BLaER1 treated with 17β-estradiol and CSF1 and Interleukin-3, amounts not matched to agents 10 nM and 100 nM (cell line): Measurements from ENCODE around the gene CYP46A1.

Source experiments
- H3K27ac ChIP-seq, 11 experiments: shearing (Covaris generic); formaldehyde crosslinking; 2 replicates each; pipeline ENCODE4 v1.8.1; 2022
- H3K27me3 ChIP-seq, 11 experiments: shearing (Covaris generic); formaldehyde crosslinking; 2 replicates each; pipeline ENCODE4 v1.8.1; 2022
- H3K36me3 ChIP-seq, 11 experiments: shearing (Covaris generic); formaldehyde crosslinking; 2 replicates each; pipeline ENCODE4 v1.8.1; 2022
- H3K4me1 ChIP-seq, 10 experiments: shearing (Covaris generic); formaldehyde crosslinking; 2 replicates each; pipeline ENCODE4 v1.8.1; 2022
- H3K4me2 ChIP-seq, 11 experiments: shearing (Covaris generic); formaldehyde crosslinking; 2 replicates each; pipeline ENCODE4 v1.8.1; 2022
- H3K4me3 ChIP-seq, 10 experiments: shearing (Covaris generic); formaldehyde crosslinking; 2 replicates each; pipeline ENCODE4 v1.8.1; 2022
- H3K9ac ChIP-seq, 11 experiments: shearing (Covaris generic); formaldehyde crosslinking; 2 replicates each; pipeline ENCODE4 v1.8.1; 2022
- H3K9me3 ChIP-seq, 11 experiments: shearing (Covaris generic); formaldehyde crosslinking; replicated peaks in 1 of 11; 2 replicates each; pipeline ENCODE4 v1.8.1; 2022
- H4K20me1 ChIP-seq, 11 experiments: shearing (Covaris generic); formaldehyde crosslinking; 2 replicates each; pipeline ENCODE4 v1.8.1; 2022
- Cebpa-rat ChIP-seq, 11 experiments: shearing (Covaris generic); IDR thresholded peaks; 2 replicates each; pipeline ENCODE4 v1.8.1; 2022

The CYP46A1 gene

GRCh38 chr14:99686557-99687283 lies 2.6 kb downstream of the CYP46A1 start:
- Histone ChIP-seq H3K27ac (peak overlapping the region in 6 of 11 experiments; percentile 39 to 75 (median 73); a peak in 10 of 22 replicates), H3K27me3 (peaks cover 0 to 8% (median 0%) of the 10 kb centered on the region in 11 experiments; a peak in 2 of 22 replicates), H4K20me1 (no peaks in the 10 kb centered on the region), H3K9ac (peak overlapping the region in 7 of 11 experiments; percentile 10 to 63 (median 45); a peak in 6 of 22 replicates), H3K4me2 (peak overlapping the region; percentile 68 to 99 (median 87)), H3K4me1 (peaks cover 40 to 75% (median 65%) of the 10 kb centered on the region in 10 experiments), H3K36me3 (no peaks in the 10 kb centered on the region), H3K4me3 (peak overlapping the region in 2 of 10 experiments; percentile 13 to 33; a peak in 1 of 20 replicates), H3K9me3 (no peaks in the 10 kb centered on the region)
- TF ChIP-seq Cebpa-rat (IDR thresholded peaks at IDR 0.05), result 0 out of 22 replicates have a peak, but pooled peaks of 1 of the 11 experiments have one; percentile 23

- TF ChIP-seq Cebpa-rat (IDR thresholded peaks at IDR 0.05), result no peak
- Histone ChIP-seq H3K9ac (peak overlapping the region in 7 of 11 experiments; percentile 10 to 63 (median 45); a peak in 10 of 22 replicates), H3K4me2 (peak overlapping the region; percentile 68 to 99 (median 87)), H3K4me3 (peak overlapping the region in 2 of 10 experiments; percentile 13 to 33; a peak in 3 of 20 replicates), H4K20me1 (no peaks in the 10 kb centered on the region), H3K27me3 (peaks cover 0 to 8% (median 0%) of the 10 kb centered on the region in 11 experiments; a peak in 2 of 22 replicates), H3K27ac (peak overlapping the region in 8 of 11 experiments; percentile 9 to 75 (median 66); a peak in 15 of 22 replicates), H3K4me1 (peaks cover 40 to 72% (median 63%) of the 10 kb centered on the region in 10 experiments), H3K36me3 (no peaks in the 10 kb centered on the region), H3K9me3 (no peaks in the 10 kb centered on the region)
Observed at GRCh38 chr14:99687284-99688209, 3.4 kb downstream of the CYP46A1 start.

GRCh38 chr14:99688210-99688581 lies 4.1 kb downstream of the CYP46A1 start:
- Histone ChIP-seq H3K4me2 (peak overlapping the region; percentile 68 to 99 (median 87)), H3K9ac (peak overlapping the region in 5 of 11 experiments; percentile 29 to 58 (median 30); a peak in 7 of 22 replicates), H3K4me1 (peaks cover 37 to 65% (median 57%) of the 10 kb centered on the region in 10 experiments), H3K27me3 (peaks cover 0 to 8% (median 0%) of the 10 kb centered on the region in 11 experiments; a peak in 2 of 22 replicates), H3K4me3 (no peak overlapping the region), H3K27ac (peak overlapping the region in 8 of 11 experiments; percentile 6 to 75 (median 66); a peak in 13 of 22 replicates), H3K9me3 (no peaks in the 10 kb centered on the region), H3K36me3 (no peaks in the 10 kb centered on the region), H4K20me1 (no peaks in the 10 kb centered on the region)
- no peak for TF ChIP-seq Cebpa-rat (IDR thresholded peaks at IDR 0.05)

GRCh38 chr14:99688629-99689028 lies 4.5 kb downstream of the CYP46A1 start:
- H3K36me3 ChIP-seq, result no peaks in the 10 kb centered on the region
- H3K9ac ChIP-seq, result peak overlapping the region in 2 of 11 experiments; percentile 3 to 29; a peak in 1 of 22 replicates
- peaks cover 36 to 64% (median 55%) of the 10 kb centered on the region in 10 experiments for H3K4me1 ChIP-seq
- H3K4me2 ChIP-seq, result peak overlapping the region; percentile 68 to 99 (median 87)
- peaks cover 0 to 8% (median 0%) of the 10 kb centered on the region in 11 experiments; a peak in 2 of 22 replicates for H3K27me3 ChIP-seq
- TF ChIP-seq Cebpa-rat (IDR thresholded peaks at IDR 0.05), result no peak
- H3K9me3 ChIP-seq, result no peaks in the 10 kb centered on the region
- no peaks in the 10 kb centered on the region for H4K20me1 ChIP-seq
- H3K27ac ChIP-seq, result peak overlapping the region in 3 of 11 experiments; percentile 72 to 74 (median 74); a peak in 6 of 22 replicates
- no peak overlapping the region for H3K4me3 ChIP-seq

GRCh38 chr14:99689266-99690236 lies 5.5 kb downstream of the CYP46A1 start:
- H3K27me3 ChIP-seq, result peaks cover 0 to 8% (median 0%) of the 10 kb centered on the region in 11 experiments; a peak in 2 of 22 replicates
- H3K4me3 ChIP-seq, result no peak overlapping the region
- TF ChIP-seq Cebpa-rat (IDR thresholded peaks at IDR 0.05), result no peak

GRCh38 chr14:99690636-99691035 lies 6.5 kb downstream of the CYP46A1 start:
- no peak for TF ChIP-seq Cebpa-rat (IDR thresholded peaks at IDR 0.05)
- no peaks in the 10 kb centered on the region for H3K36me3 ChIP-seq

More at GRCh38 chr14:99689266-99690236, 5.5 kb downstream of the CYP46A1 start:
- Histone ChIP-seq H3K27ac (peak overlapping the region in 2 of 11 experiments; percentile 72 to 74; a peak in 1 of 22 replicates), H3K9me3 (no peaks in the 10 kb centered on the region), H3K36me3 (no peaks in the 10 kb centered on the region), H4K20me1 (no peaks in the 10 kb centered on the region), H3K4me1 (peaks cover 36 to 62% (median 53%) of the 10 kb centered on the region in 10 experiments), H3K4me2 (peak overlapping the region; percentile 38 to 99 (median 87); a peak in 20 of 22 replicates), H3K9ac (0 out of 22 replicates have a peak overlapping the region, but pooled peaks of 1 of the 11 experiments have one; percentile 29)

GRCh38 chr14:99691111-99691885 lies 7.2 kb downstream of the CYP46A1 start:
- Histone ChIP-seq H3K4me3 (no peak overlapping the region), H3K9ac (no peak overlapping the region), H3K9me3 (no peaks in the 10 kb centered on the region), H3K27me3 (no peaks in the 10 kb centered on the region), H3K4me1 (peaks cover 34 to 48% (median 38%) of the 10 kb centered on the region in 10 experiments), H3K36me3 (no peaks in the 10 kb centered on the region), H4K20me1 (no peaks in the 10 kb centered on the region), H3K4me2 (peak overlapping the region in 2 of 11 experiments; percentile 17 to 29; a peak in 1 of 22 replicates), H3K27ac (no peak overlapping the region)
- TF ChIP-seq Cebpa-rat (IDR thresholded peaks at IDR 0.05), result no peak

More at GRCh38 chr14:99690636-99691035, 6.5 kb downstream of the CYP46A1 start:
- Histone ChIP-seq H3K4me3 (no peak overlapping the region), H3K27me3 (peaks cover 0 to 4% (median 0%) of the 10 kb centered on the region in 11 experiments; a peak in 2 of 22 replicates), H3K9ac (no peak overlapping the region), H3K4me2 (peak overlapping the region in 2 of 11 experiments; percentile 17 to 29; a peak in 2 of 22 replicates), H3K27ac (no peak overlapping the region), H4K20me1 (no peaks in the 10 kb centered on the region), H3K9me3 (no peaks in the 10 kb centered on the region), H3K4me1 (peaks cover 36 to 55% (median 45%) of the 10 kb centered on the region in 10 experiments)
